HG03558 (cell line): ENCODE measurements around the gene SYTL1.

ENCODE experiments used
- ATAC-seq: cut with Tn5 transposase; IDR thresholded peaks from one replicate; pipeline ENCODE4 v1.9.1; 2021; ENCODE audit warnings: moderate number of reproducible peaks; ENCODE audit not compliant: unreplicated experiment; ENCODE audit errors: extremely low read depth

The SYTL1 gene

DNA sequence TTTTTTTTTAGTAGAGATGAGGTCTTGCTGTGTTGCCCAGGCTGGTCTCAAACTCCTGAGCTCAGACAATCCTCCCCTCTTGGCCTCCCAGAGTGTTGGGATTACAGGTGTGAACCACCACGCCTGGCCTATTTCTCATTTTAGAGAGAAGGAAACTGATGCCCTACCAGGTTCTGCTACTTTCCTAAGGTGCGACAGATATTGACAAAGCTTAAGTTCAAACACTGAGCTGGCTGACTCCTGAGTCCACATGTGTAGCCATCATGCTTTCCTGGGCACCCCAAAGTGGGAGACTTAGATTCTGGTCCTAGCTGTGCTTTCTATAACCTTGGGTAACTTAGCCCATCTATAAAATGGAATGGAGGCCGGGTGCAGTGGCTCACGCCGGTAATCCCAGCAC lies 25.0 kb upstream of the SYTL1 start:
- no peak for ATAC-seq

DNA sequence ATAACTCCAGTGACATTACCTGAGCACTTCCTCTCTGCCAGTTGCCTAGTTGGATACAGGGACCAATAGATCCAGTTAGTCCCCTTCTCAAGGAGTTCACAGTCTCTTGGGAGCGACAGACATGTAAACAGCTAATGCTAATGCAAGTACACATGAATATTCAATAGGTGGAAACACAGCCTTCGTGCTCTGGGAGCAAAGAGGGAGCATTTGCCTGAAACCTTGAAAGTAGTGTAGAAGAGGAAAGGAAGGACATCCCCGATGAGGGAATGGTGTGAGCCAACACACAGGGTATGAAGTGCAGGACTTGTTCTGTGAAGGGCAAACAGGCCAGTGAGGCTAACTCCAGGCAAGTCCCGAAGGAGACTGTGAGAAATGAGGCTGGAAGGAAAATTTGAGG lies 23.7 kb upstream of the SYTL1 start:
- no peak for ATAC-seq

DNA sequence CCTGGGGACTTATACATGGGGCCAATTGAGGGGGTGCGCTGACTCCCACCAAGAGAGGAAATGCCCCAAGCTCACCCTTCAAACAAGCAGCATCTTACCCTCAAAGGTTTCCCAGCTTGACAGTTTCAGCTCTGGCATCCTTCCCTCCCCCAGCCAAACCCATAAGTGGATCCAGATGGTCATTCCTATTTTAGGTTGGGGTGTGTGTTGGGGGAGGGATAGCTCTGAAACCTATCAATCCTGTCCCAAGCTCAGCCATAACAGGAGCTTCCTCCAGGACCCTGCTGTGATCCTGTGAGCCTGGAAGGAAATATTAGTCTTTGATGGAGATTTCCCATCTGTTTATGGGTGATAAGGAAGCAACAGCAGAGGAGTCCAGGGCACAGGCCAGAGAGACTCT lies 23.2 kb upstream of the SYTL1 start:
- ATAC-seq = no peak

DNA sequence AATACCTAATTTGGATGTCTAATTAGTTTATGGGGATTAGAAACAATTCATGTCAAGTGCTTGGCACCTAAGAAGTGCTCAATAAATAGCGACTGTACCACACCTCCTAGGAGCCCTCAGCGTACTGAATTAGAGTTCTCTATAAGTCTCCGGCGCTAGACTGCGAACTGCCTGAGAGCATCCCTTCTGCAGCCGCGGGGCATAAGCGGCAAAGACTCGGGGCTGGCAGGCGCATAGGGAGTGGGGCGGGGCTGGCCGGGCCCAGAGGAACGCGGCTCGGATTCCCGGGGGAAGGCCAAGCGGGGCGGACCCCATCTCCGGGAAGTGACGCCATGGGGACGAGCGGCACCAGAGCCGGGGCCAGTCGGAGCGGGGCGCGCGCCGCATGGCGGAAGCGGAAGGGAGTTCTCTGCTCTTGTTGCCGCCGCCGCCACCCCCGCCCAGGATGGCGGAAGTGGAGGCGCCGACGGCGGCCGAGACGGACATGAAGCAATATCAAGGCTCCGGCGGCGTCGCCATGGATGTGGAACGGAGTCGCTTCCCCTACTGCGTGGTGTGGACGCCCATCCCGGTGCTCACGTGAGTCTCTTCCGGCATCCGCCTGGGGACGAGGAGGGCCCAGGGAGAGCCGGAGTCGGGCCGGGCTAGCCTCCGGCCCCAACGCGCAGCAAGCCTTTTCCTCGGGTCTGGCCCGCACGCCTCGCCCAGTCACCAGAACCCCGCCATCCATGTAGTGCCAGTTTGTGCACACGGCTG lies 19.8 kb upstream of the SYTL1 start, which contains the start of gene TMEM222:
TSS of gene TMEM222 (plus strand) at position 351 of the 756 bp plus-strand sequence. CDS start at position 386, 35 bp downstream.
- ATAC-seq = peak; percentile 62

DNA sequence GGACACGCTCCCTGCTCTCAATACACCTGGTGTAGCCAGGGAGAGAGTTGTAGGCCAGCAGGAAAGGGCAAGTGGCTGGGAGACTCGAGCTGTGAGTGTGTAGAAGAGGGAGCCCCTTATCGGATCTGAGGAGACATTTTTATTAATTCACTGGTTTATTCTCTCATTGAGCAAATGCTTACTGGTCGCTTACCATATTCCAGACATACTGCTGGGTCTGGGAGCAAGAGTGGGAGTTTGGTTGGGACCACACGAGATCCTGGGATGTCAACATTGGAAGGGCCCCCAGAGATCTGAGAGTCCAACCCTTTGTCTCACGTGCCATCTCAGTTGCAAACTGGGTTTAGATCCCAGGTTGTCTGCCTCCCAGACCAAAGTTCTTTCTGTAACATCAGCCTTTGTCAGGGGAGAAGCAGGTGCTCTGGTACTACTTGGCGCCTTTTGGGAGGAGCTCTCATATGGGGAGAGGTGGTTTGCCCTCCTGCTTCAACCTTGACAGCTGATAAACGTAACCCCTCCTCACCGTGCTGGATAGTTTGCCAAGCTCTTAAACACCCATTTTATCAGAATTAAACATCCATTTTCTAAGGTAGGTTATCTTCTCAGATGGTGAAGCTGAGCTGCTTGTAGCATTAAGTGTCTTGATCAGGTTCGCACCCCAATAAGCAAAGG lies 19.1 kb upstream of the SYTL1 start:
- no peak for ATAC-seq

DNA sequence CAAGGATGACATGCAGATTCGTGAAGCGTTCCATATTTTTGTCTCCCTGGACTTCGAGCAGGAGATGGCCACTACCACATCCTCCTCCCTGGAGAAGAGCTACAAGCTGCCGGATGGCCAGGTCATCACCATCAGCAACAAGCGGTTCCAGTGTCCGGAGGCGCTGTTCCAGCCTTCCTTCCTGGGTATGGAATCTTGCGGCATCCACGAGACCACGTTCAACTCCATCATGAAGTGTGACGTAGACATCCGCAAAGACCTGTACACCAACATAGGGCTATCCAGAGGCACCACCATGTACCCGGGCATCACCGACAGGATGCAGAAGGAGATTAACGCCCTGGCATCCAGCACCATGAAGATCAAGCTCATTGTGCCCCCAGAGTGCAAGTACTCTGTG lies 16.5 kb upstream of the SYTL1 start:
- ATAC-seq = no peak

DNA sequence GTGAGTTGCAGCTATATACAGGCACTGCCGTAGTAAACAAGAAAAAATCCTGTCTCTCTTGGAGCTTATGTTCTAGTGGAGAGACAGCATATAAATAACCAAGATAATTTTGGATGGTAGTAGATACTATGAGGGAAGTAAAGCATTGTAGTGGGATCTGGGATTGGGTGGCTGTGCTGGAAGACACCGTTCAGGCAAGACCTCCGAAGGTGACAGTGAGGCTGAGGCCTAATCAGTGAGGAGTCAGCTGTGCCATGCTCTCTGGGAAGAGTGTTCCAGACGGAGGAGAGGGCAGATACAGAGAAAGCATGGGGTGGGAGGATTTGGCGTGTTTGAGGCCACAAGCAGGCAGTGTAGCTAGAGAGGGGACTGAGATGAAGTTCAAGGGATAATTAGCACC lies 13.9 kb upstream of the SYTL1 start:
- no peak for ATAC-seq

DNA sequence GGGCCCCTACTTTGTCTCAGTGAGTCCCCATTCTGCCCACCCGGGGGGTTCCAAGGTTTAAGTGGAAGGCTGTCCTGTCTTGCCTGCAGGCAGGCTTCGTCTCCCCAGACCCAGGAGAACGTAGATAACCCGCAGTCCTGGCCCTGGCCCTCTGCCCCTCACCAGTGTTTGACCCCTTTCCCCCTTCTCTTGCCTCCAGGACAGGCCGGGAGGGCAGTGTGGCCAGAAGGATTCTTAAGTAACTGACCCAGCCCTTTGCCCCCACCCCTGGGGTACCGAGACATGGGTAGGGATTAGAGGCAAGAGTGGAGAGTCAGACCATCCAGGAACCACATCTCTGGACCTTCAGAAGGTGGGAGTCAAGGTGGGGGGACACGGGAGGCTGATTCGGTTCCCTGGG lies 11.0 kb upstream of the SYTL1 start:
- ATAC-seq = no peak

DNA sequence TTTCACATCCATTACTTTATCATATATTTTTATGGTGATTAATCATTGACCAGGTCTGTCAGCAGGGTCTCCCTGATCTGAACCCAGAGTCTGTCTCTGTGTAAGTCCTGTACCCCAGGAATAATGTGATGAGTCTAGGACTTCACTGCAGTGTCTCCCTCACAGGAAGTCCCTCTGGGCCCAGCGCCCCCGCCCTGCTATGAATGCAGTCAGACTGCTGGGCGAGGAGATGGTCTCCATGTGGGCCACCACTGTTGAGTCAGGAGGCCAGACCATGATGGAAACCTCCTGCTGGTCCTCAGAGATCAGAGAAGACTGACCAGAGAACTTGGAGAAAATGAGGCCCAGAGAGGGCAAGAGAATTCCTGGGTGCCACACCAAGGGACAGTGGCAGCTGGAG lies 10.4 kb upstream of the SYTL1 start:
- no peak for ATAC-seq

DNA sequence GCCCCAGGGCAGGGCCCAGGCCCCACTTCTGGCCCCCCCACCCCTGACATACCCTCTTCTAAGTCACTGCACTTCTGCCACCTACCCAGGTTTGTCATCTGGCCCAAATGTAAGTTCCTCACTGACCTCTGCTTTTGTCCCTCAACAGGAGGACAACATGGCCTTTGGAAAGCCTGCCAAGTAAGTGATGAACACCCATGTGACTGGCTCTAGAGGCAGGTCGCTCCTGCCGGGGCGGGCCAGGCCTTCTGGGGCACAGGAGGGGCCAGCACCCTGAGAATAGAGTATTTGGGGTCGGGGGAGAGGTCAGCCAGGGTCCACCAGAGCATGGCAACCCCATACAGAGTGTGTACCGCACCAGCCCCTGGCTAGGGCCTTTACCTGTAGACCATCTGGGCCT lies 9.9 kb upstream of the SYTL1 start:
- no peak for ATAC-seq

DNA sequence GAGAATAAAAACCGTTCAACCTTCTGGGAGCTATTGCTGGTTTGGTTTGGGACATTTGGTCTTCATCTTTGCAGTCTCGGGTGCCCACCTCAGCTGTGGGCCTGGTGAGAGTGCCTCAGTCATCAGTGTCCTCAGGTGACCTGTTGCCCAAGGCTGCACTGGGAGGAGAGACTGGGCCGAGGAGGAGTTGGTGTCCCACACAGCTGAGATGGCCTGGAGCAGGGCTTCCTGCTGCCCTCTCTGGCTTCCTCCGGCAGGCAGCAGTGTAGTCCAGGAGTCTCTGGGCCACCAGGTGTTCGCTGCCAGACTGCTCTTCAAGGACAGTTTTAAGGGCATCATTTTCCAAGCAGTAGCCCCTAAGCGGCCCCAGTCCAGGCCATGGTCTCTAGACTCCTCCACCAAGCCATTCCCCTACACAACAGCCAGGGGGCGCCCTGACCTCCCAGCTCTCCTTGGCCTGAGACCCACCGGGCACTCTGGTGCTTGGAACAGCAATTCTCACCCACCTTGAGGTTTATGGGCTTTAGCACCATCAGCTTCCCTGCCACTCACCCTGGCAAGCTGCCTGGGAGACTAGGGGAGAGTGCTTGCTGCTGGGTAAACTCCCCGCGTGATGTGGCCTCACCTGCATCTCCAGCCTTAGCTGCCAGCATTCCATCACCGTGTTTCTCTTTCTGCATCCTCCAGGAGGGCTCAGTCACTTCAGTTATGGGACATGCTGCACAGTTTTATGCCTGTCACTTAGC lies 9.1 kb upstream of the SYTL1 start:
- no peak for ATAC-seq

DNA sequence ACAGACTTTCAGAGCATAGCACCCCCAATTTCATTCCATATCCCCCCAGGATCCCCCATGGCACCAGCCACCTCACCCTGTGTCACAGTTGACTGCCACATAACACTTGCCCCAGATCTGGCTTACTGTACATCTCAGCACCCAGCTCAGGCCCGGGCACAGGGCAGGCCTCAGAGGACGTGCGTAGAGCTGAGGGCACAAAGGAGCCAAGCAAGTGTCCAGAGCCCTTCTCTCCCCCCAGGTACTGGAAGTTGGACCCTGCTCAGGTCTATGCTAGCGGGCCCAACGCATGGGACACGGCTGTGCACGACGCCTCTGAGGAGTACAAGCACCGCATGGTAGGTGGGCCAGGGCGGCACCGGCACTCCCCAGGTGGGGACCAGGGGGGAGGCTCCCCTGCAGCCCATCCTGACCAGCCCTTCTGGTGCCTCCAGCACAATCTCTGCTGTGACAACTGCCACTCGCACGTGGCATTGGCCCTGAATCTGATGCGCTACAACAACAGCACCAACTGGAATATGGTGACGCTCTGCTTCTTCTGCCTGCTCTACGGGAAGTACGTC lies 8.0 kb upstream of the SYTL1 start:
- no peak for ATAC-seq

DNA sequence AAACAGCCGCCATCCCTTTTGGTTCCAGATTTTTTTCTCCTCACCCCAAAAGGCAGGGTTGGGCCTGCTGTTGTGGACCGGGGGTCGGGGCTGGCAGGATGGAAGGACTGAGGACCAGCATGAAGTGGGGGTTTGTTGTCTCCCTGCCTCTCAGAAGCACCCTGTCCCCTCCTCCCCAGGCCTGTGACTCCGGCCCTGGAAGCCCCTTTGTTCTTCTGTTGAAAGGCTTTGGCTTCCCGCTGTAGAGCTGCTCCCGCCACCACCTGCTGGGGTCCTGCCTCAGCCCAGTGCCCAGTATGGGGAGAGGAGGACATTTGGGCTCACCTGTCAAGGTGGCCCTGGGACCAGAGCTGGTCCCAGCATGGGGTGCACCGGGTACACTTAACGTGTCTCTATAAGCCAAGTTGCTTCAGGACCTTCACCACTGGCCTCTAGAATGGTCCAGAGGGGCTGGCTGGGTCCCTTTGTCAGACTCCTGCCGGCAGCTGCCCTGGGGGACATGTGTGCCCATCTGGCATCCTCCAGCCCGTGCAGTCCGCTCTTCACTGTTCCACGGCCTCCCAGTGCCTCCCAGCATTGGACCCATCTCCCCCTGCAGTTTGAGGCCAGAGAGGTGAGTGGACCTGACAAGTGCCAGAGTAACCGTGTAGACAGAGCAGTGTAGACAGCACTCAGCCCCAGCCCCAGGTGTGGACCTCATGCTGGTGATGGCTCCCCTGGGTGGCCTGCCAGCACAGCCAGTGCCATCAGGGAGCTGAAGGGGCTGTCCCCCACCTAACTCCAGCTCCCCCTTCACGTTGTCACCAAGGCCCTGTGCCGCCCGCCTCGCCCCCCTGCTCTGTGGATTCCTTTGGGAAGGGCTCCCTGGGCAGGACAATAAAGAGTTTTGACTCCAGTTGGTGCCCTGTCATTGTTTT lies 6.1 kb upstream of the SYTL1 start:
- no peak for ATAC-seq

DNA sequence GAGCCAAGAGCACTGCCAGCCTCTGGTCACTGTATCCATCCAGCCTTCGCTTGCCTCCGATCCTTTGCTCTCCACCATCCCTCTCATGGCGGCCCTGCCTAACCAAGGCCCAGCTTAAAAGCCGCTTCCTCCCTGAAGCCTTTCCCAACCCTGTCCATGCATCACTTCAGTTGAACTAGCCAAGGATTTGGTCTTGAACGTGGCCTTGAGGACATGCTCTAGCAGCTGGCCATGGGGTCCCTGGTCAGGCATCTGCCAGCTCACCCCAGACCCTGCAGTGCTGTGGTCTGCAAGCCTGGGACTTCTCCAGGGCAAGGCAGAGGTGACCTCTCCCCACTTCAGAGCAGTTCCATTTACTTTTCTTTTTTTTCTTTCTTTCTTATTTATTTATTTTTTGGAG lies 5.1 kb upstream of the SYTL1 start:
- no peak for ATAC-seq

DNA sequence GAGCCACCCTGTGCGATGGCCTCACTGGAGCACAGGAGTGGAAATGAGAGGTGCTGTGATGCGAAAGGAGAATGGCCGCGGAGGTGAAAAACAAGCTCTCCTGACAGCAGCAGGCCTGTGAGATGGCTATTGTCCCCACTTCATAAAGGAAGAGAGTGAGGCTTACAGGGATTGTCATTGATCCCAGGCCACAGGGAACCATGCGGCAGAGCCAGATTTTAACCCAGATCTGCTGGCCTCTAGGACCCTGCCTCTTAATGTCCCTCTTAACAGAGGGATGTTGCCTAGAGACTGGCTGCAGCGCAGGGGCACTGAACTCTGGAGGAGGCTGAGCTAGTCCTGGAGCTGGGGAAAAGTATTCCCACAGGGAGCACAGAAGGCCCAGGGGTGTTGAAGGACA lies 3.1 kb upstream of the SYTL1 start:
- ATAC-seq = no peak

DNA sequence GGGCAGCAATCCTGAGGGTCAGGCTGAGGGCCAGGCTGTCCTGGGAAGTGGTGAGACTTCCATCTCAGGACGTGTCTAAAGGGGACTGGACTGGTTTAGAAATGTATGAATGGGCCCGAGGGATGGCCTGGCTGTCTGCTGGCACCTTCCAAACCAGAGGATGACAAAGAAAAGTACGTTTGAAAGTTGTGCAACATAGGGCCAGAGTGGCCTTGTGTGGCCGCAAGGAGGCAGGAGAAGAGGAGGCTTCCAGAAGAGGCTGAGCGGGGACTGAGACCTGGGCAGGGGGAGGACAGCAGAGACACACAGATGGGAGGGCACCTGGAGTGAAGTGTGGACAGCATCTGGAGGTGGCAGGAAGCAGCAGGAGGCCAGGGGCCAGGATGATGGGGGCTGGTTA lies 2.6 kb upstream of the SYTL1 start:
- ATAC-seq = no peak

DNA sequence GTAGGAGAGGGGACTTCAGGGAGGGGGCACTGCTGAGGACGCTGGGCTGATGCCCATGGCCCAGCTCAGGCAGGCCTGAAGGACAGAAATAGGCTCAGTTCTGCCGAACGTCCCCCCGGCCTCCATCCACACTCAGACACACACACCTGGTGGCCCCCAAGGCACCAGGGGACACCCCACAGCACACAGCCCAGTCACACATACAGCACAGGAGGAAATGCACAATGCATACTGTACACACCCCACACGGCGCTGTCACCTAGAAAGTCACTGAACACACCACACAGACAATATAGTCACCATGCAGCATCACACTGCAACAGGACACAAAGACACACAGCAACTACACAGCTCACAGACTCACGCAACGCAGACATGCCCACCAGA lies 562 bp downstream of the SYTL1 start:
- ATAC-seq = no peak

DNA sequence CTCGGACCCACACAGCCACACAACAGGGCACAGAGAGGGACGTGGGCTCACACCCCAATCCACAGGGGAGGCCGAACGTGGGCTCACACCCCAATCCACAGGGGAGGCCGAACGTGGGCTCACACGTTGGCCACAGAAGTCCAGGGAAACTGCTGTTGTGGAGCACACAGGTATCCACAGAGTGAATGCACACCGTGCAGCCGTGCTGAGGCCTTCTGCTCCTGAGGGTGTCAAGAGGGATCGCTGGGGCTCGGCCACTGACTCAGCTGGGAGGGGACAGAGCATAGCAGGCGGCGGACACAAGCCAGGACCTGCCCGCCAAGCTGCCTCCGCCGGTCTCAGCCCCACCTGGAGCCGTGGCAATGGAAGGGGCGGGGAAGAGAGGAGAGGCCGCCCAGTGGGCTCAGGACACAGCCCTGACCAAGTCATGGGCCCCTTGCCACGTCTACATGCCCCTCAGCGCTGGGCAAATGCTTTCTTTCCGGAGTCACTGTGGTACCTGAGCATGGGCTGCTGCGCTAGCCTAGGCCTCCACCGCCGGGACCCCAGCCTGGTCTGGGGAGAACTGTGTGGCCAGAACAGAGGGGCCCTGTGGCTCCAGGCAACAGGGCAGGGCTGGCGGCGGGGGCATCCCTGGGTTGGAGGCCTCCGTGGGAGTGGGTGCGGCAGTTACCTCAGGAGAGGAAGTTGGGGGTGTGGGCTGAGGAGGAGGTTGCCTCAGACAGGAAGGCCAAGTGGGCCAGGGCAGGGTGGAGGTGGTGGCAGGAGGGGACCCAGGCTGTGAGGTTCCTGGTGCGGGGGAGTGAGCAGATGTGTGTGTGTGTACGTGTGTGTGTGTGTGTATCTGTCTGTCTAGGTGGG lies 1.2 kb downstream of the SYTL1 start:
- ATAC-seq = no peak

DNA sequence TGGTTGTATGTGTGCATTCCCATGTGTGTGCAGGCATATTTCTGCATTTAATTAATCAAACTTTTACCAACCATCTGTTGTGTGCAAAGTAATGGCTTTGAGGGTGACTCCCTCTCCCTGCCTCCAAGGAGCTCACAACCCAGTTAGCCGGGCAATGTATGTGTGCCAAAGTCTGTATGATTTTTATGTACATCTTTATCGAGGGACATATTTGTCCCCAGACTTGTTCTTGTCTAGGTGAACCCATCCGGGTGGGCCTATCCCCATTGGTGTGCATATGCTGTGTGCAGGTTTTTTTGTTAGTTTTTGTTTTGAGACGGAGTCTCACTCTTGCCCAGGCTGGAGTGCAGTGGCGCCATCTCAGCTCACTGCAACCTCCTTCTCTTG lies 1.8 kb downstream of the SYTL1 start:
- ATAC-seq = no peak
